GM18858 (cell line): ENCODE measurements around the gene SPOPL.

Experiments used
- ATAC-seq: cut with Tn5 transposase; IDR thresholded peaks from one replicate; pipeline ENCODE4 v1.9.1; 2021; ENCODE audit not compliant: unreplicated experiment

SPOPL gene

DNA sequence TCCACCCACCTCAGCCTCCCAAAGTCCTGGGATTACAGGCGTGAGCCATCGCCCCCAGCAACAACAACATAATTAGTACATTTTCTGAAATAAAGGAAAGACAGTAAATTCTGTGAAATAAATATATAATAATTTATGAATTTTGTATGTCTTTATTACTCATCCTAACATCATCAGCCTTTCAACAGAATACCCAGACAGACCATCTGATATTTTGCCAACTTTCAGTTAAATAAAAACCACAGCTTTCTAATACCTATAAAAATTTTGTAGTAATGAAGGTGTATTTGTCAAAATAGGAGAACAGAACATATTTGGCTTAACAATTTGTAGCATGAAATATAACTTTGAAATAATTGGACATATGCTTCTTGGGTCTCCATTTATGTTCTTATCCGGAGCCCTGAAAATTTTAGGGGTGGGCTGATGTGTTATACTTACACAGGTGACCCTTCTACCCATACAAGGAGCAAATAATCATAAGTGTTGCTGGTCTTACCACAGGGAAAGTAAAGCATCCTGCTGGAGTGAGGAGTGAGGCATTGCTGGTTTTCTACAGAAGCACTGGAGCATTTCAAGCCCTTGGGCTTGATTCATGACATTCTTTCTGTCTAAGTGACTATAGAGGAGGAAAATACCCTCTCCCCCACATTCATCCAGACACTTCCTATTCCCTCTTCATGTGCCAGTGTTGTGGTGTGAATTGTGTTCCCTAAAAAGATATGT, 99.3 kb downstream of the SPOPL start:
- no peak for ATAC-seq

DNA sequence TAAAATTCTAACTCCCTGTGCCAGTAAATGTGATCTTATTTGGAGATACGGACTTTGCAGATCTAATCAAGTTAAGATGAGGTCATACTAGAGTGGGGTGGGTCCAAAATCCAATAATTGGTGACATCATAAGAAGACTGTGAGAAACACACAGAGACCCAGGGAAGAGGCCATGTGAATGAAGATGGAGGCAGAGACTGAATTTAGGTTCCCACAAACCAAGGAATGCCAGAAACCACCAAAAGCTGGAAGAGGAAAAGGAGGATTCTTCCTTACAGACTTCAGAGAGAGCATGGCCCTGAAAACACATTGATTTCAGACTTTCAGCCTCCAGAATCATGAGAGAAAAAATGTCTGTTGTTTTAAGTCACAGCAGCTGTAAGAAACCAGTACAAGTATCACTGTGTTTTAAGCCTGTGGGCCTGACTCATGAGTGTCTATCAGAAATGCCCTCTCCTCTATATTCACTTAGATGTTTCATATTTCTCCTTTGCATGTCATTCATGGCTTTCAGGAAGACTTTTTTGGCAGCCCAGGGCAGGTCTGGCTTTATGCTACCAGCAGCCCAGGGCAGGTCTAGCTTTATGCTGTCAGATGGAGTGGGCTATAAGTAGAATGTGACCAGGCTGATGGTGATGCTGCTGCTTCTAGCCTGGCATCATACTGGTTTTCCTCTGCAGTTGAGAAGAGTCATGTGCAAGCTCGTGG, 100.0 kb downstream of the SPOPL start:
- no peak for ATAC-seq

DNA sequence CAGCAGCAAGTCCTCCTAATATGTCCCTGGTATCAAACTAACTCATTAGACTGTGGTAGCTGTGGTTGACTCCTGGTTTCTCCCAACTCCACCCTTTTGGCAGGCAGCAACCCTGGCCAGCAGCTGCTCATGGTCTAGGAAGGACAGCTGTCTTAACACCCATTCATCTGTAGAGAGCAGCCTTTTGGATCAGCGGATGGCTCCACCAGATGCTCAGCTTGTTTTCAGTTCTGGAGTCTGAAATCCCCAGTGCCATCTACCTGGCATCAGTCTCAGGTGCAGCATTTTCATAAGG, 100.5 kb downstream of the SPOPL start:
- ATAC-seq, result no peak

DNA sequence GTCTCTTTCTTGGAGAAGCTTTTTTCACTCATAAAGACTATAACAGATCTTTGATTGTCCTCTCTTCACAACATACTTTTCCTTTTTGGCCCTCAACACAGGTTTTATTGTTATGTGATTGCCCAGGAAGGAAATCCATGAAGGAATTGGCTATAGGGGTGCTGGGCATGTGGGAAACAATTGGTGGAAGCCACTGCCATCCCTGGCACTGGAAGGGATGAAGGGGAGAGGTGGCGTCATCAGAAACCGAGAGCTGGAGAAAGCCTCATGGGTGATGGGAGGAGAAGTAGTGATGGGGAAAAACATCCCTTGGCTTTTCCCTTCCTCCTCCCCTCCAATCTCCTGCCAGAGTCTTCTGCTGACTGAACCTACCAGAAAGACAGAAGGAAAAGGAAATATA, 106.2 kb downstream of the SPOPL start:
- no peak for ATAC-seq

DNA sequence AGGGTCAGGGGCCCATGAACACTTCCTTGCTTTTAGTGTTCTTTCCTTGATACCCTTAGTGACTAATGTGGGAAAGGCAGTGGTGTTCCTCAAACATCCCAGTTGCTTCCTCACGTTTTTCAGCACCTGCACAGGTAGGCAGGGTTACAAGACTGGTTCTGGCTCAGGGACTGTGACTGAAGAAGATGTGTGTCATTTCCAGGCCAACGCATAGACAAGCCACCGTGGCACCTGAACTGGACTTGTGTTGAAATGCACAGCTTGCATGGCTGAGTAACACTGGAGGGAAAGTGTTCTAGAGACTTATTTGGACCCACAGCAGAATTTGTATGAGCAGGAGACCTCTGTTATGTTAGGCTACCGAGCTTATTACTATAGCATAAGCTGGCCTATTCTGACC, 107.9 kb downstream of the SPOPL start:
- ATAC-seq, result no peak

DNA sequence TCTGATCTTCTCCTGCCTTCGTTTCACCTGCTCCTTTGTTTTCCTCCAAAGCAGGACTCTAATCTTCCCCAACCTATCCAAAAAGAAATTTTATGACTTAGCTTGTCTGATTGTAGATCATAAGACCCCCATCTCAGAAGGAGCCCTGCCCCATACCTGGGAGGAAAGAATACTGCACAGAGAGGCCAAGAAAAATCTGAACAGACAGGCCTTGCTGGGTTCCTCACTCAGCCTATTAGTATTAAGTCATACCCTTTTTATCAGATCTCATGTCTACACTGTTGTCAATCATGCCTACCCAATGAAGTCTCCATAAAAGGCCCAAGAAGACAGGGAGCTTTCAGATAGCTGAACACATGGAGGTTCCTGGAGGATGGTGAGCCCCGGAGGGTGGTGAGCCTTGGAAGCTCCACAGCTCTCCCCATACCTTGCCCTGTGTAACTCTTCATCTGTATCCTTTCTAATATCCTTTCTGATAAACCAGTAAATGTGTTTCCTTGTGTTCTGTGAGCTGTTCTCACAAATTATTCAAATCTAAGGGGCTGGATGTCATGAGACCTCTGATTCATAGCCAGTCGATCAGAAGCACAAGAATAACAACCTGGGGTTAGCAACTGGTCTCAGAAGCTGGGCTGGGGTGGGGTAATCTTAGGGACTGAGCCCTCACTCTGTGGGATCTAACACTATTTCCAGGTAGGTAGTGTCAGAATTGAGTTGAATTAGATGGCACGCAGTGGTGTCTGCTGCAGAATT, 108.8 kb downstream of the SPOPL start:
- ATAC-seq, result no peak

DNA sequence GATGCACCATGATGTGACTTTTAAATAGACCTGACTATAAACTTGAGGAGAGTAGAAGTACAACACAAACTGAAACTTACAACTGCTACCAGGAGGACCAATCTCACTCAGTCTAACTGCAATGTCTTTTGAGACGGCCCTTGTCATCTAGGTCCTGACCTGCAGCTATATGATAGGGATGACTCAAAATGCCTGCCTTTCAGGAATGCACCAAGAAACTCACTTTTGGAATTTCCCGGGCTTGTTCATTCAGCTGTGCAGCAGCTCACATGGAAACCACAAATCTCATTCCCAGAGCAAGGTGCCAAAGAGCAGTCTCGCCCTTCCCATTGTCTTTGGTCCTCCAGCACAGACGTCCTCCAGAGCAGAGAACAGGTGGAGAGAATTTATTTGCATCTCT, 113.7 kb downstream of the SPOPL start:
- no peak for ATAC-seq

DNA sequence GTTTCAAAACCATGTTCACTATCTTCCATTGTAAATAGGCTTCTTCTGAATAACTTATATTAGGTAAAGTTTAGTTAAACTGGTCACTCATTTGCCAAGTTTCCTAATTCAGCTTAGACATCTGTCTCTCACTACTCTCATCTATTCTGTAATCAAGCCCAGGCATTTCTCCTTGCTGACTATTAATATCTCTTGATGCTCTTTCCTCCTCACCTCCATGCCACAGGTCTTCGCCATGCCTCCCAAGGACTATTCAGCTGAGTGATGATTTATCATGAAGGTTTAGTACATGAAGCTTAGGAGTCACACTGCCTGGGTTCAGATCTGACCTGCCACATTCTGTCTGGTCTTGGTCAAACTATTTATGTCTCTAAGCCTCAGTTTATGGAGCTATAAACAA, 115.5 kb downstream of the SPOPL start:
- no peak for ATAC-seq

DNA sequence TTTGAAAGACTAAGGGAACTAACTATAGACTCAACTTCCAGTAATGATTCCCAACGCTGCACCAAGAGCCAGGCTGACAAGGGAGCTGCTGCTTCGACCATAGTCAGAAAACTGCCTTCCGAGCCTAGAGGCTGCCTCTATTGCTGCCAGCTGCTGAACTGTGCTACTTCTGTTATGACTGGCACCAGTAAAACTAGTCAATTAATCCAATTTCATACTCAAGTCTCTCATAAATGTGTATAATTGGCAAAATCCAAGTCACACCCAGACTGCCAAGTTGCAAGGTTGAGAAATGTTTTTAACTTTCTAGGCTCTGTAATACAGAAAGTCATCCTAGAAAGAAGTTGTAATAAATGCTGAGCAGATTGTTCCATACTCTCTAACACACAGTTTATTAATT, 117.4 kb downstream of the SPOPL start:
- ATAC-seq, result no peak

DNA sequence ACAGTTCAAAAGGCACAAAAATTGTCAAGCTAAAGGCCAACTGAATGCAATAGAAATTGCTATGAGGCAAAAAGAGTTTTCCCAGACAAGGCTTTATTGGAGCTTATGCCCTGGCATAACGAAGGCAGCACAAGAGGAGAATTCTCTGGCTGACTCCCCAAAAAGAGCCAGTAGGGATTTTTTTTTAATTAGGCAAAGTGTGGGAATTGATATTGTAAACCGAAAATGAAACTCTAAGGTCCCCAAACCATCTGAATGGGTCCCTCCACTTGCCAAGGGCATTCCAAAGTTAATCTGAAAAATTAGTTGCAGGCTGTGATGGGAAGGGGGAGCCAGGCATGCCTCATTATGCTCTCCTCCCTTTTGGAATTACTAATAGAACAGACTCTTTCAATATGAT, 118.9 kb downstream of the SPOPL start:
- ATAC-seq, result no peak

DNA sequence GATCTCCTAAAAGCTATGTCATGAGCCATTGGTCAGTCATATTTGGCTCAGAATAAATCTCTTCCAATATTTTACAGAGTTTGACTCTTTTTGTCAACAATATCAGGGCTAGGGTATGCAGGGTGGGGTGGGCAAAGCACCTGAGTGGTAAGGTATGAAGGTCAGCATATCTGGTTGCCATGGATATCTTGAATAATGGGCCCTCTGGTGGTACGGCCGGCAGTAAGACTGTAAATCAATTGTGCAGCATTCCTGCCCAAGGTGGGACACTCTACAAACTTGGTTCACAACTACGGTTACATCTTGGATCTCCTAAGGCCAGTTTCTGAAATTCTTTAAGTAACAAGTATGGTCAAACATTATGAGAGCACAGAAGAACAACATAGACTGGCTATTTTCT, 119.6 kb downstream of the SPOPL start:
- ATAC-seq, result no peak

DNA sequence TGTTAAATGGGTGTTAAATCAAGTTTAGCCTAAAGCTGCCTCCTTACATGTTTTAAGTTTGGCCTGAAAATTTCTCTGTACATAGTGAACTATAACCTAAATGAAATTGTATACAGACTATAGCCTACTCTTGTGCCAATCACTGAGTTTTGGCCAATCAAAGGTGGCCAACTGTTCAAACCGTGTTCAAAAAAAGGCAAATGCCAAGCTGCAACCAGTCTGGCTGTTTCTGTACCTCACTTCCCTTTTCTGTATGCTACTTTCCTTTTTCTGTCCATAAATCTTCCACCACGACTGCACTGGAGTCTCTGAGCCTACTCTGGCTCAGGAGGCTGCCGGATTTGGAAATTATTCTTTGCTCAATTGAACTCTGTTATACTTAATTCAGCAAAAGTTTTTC, 121.0 kb downstream of the SPOPL start:
- ATAC-seq, result no peak
